IMR-90 (cell line): Measurements from ENCODE around the gene LTBP1.

ENCODE experiments used
- BHLHE40 ChIP-seq: fragments of 150-350 bp; IDR thresholded peaks from 2 replicates; pipeline ENCODE4 v1.6.1; 2016; ENCODE audit warnings: mild to moderate bottlenecking, low read depth, low read length
- FOS ChIP-seq: fragments of 150-350 bp; IDR thresholded peaks from 2 replicates; pipeline ENCODE4 v1.6.1; 2016; ENCODE audit warnings: low read depth, low read length
- MAZ ChIP-seq: IDR thresholded peaks from 2 replicates; pipeline ENCODE4 v1.6.1; 2012; ENCODE audit warnings: low read depth, mild to moderate bottlenecking, low read length, improper control_type of control experiment, moderate library complexity, borderline replicate concordance
- MXI1 ChIP-seq: IDR thresholded peaks from 2 replicates; pipeline ENCODE4 v1.6.1; 2012; ENCODE audit warnings: low read depth, mild to moderate bottlenecking, low read length, moderate library complexity, borderline replicate concordance
- POLR2A ChIP-seq: IDR thresholded peaks from 2 replicates; pipeline ENCODE4 v1.6.1; 2012; ENCODE audit warnings: mild to moderate bottlenecking, low read depth, low read length
- RAD21 ChIP-seq: IDR thresholded peaks from 2 replicates; pipeline ENCODE4 v1.6.1; 2012; ENCODE audit warnings: low read length, improper control_type of control experiment
- RCOR1 ChIP-seq: IDR thresholded peaks from 2 replicates; pipeline ENCODE4 v1.6.1; 2012; ENCODE audit warnings: mild to moderate bottlenecking, low read length, improper control_type of control experiment; ENCODE audit not compliant: insufficient replicate concordance
- RFX5 ChIP-seq: IDR thresholded peaks from 2 replicates; pipeline ENCODE4 v1.8.0; 2012; ENCODE audit warnings: low read depth, mild to moderate bottlenecking, low read length, moderate library complexity
- USF2 ChIP-seq: fragments of 150-350 bp; IDR thresholded peaks from 2 replicates; pipeline ENCODE4 v1.6.1; 2017; ENCODE audit warnings: mild to moderate bottlenecking, antibody characterized with exemption, low read length, low read depth
- TF ChIP-seq, protein P1 (sequence below): conservative IDR thresholded peaks from 2 replicates; pipeline ENCODE4 v1.5.1; 2012; ENCODE audit warnings: mild to moderate bottlenecking, low read depth, low read length, improper control_type of control experiment

GRCh38 chr2:33307659-33308270 lies 361.0 kb downstream of the LTBP1 start:
- TF ChIP-seq, protein P1, sequence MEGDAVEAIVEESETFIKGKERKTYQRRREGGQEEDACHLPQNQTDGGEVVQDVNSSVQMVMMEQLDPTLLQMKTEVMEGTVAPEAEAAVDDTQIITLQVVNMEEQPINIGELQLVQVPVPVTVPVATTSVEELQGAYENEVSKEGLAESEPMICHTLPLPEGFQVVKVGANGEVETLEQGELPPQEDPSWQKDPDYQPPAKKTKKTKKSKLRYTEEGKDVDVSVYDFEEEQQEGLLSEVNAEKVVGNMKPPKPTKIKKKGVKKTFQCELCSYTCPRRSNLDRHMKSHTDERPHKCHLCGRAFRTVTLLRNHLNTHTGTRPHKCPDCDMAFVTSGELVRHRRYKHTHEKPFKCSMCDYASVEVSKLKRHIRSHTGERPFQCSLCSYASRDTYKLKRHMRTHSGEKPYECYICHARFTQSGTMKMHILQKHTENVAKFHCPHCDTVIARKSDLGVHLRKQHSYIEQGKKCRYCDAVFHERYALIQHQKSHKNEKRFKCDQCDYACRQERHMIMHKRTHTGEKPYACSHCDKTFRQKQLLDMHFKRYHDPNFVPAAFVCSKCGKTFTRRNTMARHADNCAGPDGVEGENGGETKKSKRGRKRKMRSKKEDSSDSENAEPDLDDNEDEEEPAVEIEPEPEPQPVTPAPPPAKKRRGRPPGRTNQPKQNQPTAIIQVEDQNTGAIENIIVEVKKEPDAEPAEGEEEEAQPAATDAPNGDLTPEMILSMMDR: no peak
- TF ChIP-seq POLR2A (no peak), USF2 (no peak), RCOR1 (no peak), BHLHE40 (no peak), MXI1 (no peak), FOS (no peak), MAZ (no peak), RAD21 (no peak), RFX5 (no peak)
